GM12865 (cell line): ENCODE measurements around the gene TH.

Source experiments
- DNase-seq: peaks from one replicate; pipeline ENCODE4 v3.0.0; 2010; ENCODE audit warnings: low read depth
- H3K4me3 ChIP-seq: 2 replicates; pipeline ENCODE4 v1.5.1; 2011; ENCODE audit warnings: mild to moderate bottlenecking, low read depth, low read length, control low read depth
- CTCF ChIP-seq: IDR thresholded peaks from 2 replicates; pipeline ENCODE4 v1.5.1; 2011; ENCODE audit warnings: low read length, control low read depth, low read depth, inconsistent platforms; ENCODE audit not compliant: insufficient read depth; ENCODE audit errors: missing control alignments

TH gene

GRCh38 chr11:2168286-2169004, 3.2 kb downstream of the TH start:
- no peak overlapping the region for H3K4me3 ChIP-seq
- no peak for DNase-seq
- TF ChIP-seq CTCF, result no peak

GRCh38 chr11:2167141-2168045, 4.2 kb downstream of the TH start:
- TF ChIP-seq CTCF, result no peak
- no peak for DNase-seq
- no peak overlapping the region for H3K4me3 ChIP-seq

GRCh38 chr11:2166091-2166851, 5.3 kb downstream of the TH start:
- peak; percentile 42 for TF ChIP-seq CTCF
- no peak overlapping the region for H3K4me3 ChIP-seq
- DNase-seq, result peak; percentile 11

GRCh38 chr11:2165571-2165970, 6.0 kb downstream of the TH start:
- no peak for TF ChIP-seq CTCF
- DNase-seq, result no peak
- no peak overlapping the region for H3K4me3 ChIP-seq

GRCh38 chr11:2164861-2165555, 6.6 kb downstream of the TH start:
- no peak for TF ChIP-seq CTCF
- no peak for DNase-seq
- no peak overlapping the region for H3K4me3 ChIP-seq

- TF ChIP-seq CTCF, result no peak
- no peak for DNase-seq
- H3K4me3 ChIP-seq, result no peak overlapping the region
These were observed 7.5 kb downstream of the TH start for GRCh38 chr11:2164081-2164480.
